HG03571 (cell line): ENCODE data around the gene SLCO2A1.

ENCODE experiments used
- ATAC-seq: cut with Tn5 transposase; IDR thresholded peaks from one replicate; pipeline ENCODE4 v1.9.1; 2021; ENCODE audit not compliant: unreplicated experiment

Gene SLCO2A1

GRCh38 chr3:133887074-133887802, 142.5 kb downstream of the SLCO2A1 start:
- no peak for ATAC-seq

GRCh38 chr3:133886031-133886722, 143.5 kb downstream of the SLCO2A1 start:
- ATAC-seq, result no peak

GRCh38 chr3:133884887-133885711, 144.6 kb downstream of the SLCO2A1 start:
- ATAC-seq, result no peak

GRCh38 chr3:133884054-133884886, 145.5 kb downstream of the SLCO2A1 start:
- ATAC-seq, result no peak

- no peak for ATAC-seq
Measured at GRCh38 chr3:133883641-133884040, 146.1 kb downstream of the SLCO2A1 start.

- no peak for ATAC-seq
Measured at GRCh38 chr3:133882986-133883586, 146.6 kb downstream of the SLCO2A1 start.

GRCh38 chr3:133881939-133882825, 147.5 kb downstream of the SLCO2A1 start:
- ATAC-seq, result no peak

GRCh38 chr3:133881492-133881891, 148.2 kb downstream of the SLCO2A1 start:
- ATAC-seq, result no peak

GRCh38 chr3:133880886-133881455, 148.8 kb downstream of the SLCO2A1 start:
- no peak for ATAC-seq

GRCh38 chr3:133880287-133880686, 149.4 kb downstream of the SLCO2A1 start:
- ATAC-seq, result no peak

GRCh38 chr3:133878518-133878917, 151.2 kb downstream of the SLCO2A1 start:
- ATAC-seq, result no peak
